HepG2 (cell line): Measurements from ENCODE around the gene BBIP1. TPM values are rescaled to one million over a fixed set of nuclear protein-coding genes. Genes with fewer than 3 reads are reported as not detected.
A peak's percentile ranks its signal among the peaks of the same experiment; 100 is the strongest.

Experiments
- BHLHE40 ChIP-seq: IDR thresholded peaks from 2 replicates; pipeline ENCODE4 v1.6.1; 2011; ENCODE audit warnings: low read length, improper control_type of control experiment
- ESRRA ChIP-seq: sonication (generic); formaldehyde crosslinking; IDR thresholded peaks from 2 replicates; pipeline ENCODE4 v1.5.1; 2020; ENCODE audit warnings: mild to moderate bottlenecking, low read depth, missing genetic modification reagents
- FOXP1 ChIP-seq, 2 experiments: fragments of 450-650 bp in 1 of 2; IDR thresholded peaks; 2 replicates each; pipeline ENCODE4 v1.6.1; 2017 to 2018; ENCODE audit warnings: antibody characterized with exemption in 1 of 2
- HNF1B ChIP-seq: sonication (generic); formaldehyde crosslinking; IDR thresholded peaks from 2 replicates; pipeline ENCODE4 v1.5.1; 2020; ENCODE audit warnings: mild to moderate bottlenecking, moderate library complexity, missing genetic modification reagents
- IRX3 ChIP-seq: sonication (generic); formaldehyde crosslinking; IDR thresholded peaks from 2 replicates; pipeline ENCODE4 v1.8.1; 2023; ENCODE audit warnings: mild to moderate bottlenecking, low read depth, missing genetic modification reagents, borderline replicate concordance
- MIXL1 ChIP-seq: IDR thresholded peaks from 2 replicates; pipeline ENCODE4 v1.6.1; 2016
- MXD4 ChIP-seq: IDR thresholded peaks from 2 replicates; pipeline ENCODE4 v1.6.1; 2016; ENCODE audit warnings: mild to moderate bottlenecking, missing biosample characterization, missing genetic modification reagents
- RXRA ChIP-seq: sonication (generic); formaldehyde crosslinking; IDR thresholded peaks from 2 replicates; pipeline ENCODE4 v1.5.1; 2020; ENCODE audit warnings: missing genetic modification reagents
- SPEN ChIP-seq: sonication (generic); formaldehyde crosslinking; IDR thresholded peaks from 2 replicates; pipeline ENCODE4 v1.5.1; 2020; ENCODE audit warnings: low read depth, mild to moderate bottlenecking, missing genetic modification reagents
- TEAD3 ChIP-seq: optimal IDR thresholded peaks from 2 replicates; pipeline ENCODE3; 2016; ENCODE audit warnings: borderline replicate concordance
- TFAP4 ChIP-seq: sonication (generic); IDR thresholded peaks from 2 replicates; pipeline ENCODE4 v1.6.1; 2016; ENCODE audit warnings: low read depth, borderline replicate concordance
- TFE3 ChIP-seq: IDR thresholded peaks from 2 replicates; pipeline ENCODE4 v1.6.1; 2016
- ZNF205 ChIP-seq: IDR thresholded peaks from 2 replicates; pipeline ENCODE4 v1.6.1; 2018; ENCODE audit warnings: missing biosample characterization, missing genetic modification reagents
- ZNF556 ChIP-seq: sonication (generic); formaldehyde crosslinking; IDR thresholded peaks from 2 replicates; pipeline ENCODE4 v1.4.0; 2020; ENCODE audit warnings: mild to moderate bottlenecking, missing genetic modification reagents, borderline replicate concordance
- polyA plus RNA-seq, 8 experiments: library from polyadenylated mRNA; depleted of rRNA in 3 of 8; stranded (reverse) in 7 of 8; unstranded in 1 of 8; fragments of >200 nt; fragmentation: Illumina TruSeq in 4 of 8; extraction: Trizol in 4 of 8; gene quantifications; 2 replicates each; pipeline versions ENCODE4 v1.2.1 to v1.2.3, GENCODE V29; 2011 to 2016; ENCODE audit warnings: low read depth in 4 of 8, missing spikeins in 1 of 8, mixed read lengths in 1 of 8; ENCODE audit not compliant: insufficient read depth in 1 of 8
- total RNA-seq, 5 experiments: library from RNA; depleted of rRNA; stranded (reverse); fragments of >200 nt; fragmentation: Illumina TruSeq; extraction: Trizol; gene quantifications; 2 replicates each; pipeline ENCODE4 v1.2.3, GENCODE V29; 2016; ENCODE audit warnings: low read depth in 1 of 5
- TF ChIP-seq, protein P1 (sequence below): sonication (generic); formaldehyde crosslinking; IDR thresholded peaks from 2 replicates; pipeline ENCODE4 v1.4.0; 2020; ENCODE audit warnings: missing genetic modification reagents, borderline replicate concordance
- TF ChIP-seq, protein P2 (sequence below): IDR thresholded peaks from 2 replicates; pipeline ENCODE4 v1.6.1; 2012; ENCODE audit warnings: low read depth, low read length, improper control_type of control experiment
- TF ChIP-seq, protein P3 (sequence below): sonication (generic); formaldehyde crosslinking; IDR thresholded peaks from 2 replicates; pipeline ENCODE4 v1.4.0; 2020; ENCODE audit warnings: mild to moderate bottlenecking, missing genetic modification reagents

The BBIP1 gene
- total and polyA plus RNA-seq, 2 of the 13 experiments (the other 11 are each of a cell fraction or from before 2014, with no cell fraction given): 18.3 to 24.1 TPM

DNA sequence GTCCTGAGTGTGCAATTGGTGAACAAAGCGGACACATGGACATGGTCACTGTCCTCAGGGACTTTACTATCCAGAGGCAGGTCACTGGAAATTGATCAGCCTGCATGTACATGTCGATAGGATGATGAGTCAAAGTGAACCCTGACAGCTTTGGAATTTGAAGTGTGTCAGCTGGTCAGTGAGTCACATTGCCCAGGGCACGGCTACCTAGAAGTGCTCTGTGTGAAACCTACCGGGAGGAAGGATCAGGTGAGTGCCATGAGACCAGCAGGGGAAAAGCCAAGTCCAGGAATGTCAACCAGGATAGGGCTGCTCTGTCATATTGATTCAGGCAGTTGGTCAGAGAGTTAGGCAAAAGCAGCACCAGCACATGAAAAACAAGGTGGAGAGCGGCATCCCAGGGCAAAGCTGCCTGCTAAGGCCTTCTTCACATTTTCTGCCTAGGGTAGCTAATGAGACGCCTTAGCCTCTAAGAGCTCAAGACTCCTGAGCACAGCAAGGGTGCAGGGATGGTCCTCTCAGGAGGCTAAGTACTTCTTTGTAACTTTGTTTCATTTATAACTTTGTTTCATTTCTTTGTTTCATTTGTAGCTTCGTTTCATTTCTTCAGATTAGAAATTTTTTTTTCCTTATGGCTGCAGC, 66.6 kb downstream of the BBIP1 start (continued):
- TF ChIP-seq ESRRA (CRISPR knock-in tag): peak; percentile 40; the same call in 1 of the 2 replicates
- TF ChIP-seq MXD4 (CRISPR knock-in tag): peak; percentile 67; the same call in 1 of the 2 replicates
- TF ChIP-seq FOXP1 (IDR thresholded peaks at IDR 0.05): no peak
- TF ChIP-seq FOXP1 (CRISPR knock-in tag; IDR thresholded peaks at IDR 0.05): 0 out of 2 replicates have a peak, but pooled peaks have one; percentile 18
- TF ChIP-seq TFAP4: peak; percentile 91
- TF ChIP-seq MIXL1 (CRISPR knock-in tag): 0 out of 2 replicates have a peak, but pooled peaks have one; percentile 33
- TF ChIP-seq, protein P1, sequence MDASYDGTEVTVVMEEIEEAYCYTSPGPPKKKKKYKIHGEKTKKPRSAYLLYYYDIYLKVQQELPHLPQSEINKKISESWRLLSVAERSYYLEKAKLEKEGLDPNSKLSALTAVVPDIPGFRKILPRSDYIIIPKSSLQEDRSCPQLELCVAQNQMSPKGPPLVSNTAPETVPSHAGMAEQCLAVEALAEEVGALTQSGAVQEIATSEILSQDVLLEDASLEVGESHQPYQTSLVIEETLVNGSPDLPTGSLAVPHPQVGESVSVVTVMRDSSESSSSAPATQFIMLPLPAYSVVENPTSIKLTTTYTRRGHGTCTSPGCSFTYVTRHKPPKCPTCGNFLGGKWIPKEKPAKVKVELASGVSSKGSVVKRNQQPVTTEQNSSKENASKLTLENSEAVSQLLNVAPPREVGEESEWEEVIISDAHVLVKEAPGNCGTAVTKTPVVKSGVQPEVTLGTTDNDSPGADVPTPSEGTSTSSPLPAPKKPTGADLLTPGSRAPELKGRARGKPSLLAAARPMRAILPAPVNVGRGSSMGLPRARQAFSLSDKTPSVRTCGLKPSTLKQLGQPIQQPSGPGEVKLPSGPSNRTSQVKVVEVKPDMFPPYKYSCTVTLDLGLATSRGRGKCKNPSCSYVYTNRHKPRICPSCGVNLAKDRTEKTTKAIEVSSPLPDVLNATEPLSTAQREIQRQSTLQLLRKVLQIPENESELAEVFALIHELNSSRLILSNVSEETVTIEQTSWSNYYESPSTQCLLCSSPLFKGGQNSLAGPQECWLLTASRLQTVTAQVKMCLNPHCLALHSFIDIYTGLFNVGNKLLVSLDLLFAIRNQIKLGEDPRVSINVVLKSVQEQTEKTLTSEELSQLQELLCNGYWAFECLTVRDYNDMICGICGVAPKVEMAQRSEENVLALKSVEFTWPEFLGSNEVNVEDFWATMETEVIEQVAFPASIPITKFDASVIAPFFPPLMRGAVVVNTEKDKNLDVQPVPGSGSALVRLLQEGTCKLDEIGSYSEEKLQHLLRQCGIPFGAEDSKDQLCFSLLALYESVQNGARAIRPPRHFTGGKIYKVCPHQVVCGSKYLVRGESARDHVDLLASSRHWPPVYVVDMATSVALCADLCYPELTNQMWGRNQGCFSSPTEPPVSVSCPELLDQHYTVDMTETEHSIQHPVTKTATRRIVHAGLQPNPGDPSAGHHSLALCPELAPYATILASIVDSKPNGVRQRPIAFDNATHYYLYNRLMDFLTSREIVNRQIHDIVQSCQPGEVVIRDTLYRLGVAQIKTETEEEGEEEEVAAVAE (CRISPR knock-in tag): no peak
- TF ChIP-seq, protein P2, sequence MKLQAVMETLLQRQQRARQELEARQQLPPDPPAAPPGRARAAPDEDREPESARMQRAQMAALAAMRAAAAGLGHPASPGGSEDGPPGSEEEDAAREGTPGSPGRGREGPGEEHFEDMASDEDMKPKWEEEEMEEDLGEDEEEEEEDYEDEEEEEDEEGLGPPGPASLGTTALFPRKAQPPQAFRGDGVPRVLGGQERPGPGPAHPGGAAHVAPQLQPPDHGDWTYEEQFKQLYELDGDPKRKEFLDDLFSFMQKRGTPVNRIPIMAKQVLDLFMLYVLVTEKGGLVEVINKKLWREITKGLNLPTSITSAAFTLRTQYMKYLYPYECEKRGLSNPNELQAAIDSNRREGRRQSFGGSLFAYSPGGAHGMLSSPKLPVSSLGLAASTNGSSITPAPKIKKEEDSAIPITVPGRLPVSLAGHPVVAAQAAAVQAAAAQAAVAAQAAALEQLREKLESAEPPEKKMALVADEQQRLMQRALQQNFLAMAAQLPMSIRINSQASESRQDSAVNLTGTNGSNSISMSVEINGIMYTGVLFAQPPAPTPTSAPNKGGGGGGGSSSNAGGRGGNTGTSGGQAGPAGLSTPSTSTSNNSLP: peak; percentile 27; the same call in 1 of the 2 replicates
- TF ChIP-seq RXRA (CRISPR knock-in tag): peak; percentile 27; the same call in 1 of the 2 replicates
- TF ChIP-seq ZNF205 (CRISPR knock-in tag): 0 out of 2 replicates have a peak, but pooled peaks have one; percentile 19
- TF ChIP-seq, protein P3, sequence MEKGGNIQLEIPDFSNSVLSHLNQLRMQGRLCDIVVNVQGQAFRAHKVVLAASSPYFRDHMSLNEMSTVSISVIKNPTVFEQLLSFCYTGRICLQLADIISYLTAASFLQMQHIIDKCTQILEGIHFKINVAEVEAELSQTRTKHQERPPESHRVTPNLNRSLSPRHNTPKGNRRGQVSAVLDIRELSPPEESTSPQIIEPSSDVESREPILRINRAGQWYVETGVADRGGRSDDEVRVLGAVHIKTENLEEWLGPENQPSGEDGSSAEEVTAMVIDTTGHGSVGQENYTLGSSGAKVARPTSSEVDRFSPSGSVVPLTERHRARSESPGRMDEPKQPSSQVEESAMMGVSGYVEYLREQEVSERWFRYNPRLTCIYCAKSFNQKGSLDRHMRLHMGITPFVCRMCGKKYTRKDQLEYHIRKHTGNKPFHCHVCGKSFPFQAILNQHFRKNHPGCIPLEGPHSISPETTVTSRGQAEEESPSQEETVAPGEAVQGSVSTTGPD (CRISPR knock-in tag): peak; percentile 47; the same call in 1 of the 2 replicates
- TF ChIP-seq TFE3 (CRISPR knock-in tag): peak; percentile 70
- TF ChIP-seq IRX3 (CRISPR knock-in tag): no peak
- TF ChIP-seq TEAD3 (CRISPR knock-in tag): peak; percentile 90
- TF ChIP-seq HNF1B: peak; percentile 46; the same call in 1 of the 2 replicates
- 0 out of 2 replicates have a peak, but pooled peaks have one; percentile 32 for TF ChIP-seq SPEN
- TF ChIP-seq BHLHE40: peak; percentile 42
- 0 out of 2 replicates have a peak, but pooled peaks have one; percentile 28 for TF ChIP-seq ZNF556
